ENCODE measurements around the gene DMBX1. TPM values are rescaled to one million over a fixed set of nuclear protein-coding genes. Genes with fewer than 3 reads are reported as not detected.

Gene DMBX1
- total and polyA plus RNA-seq, 2 of the 13 experiments (the other 11 are each of a cell fraction or from before 2014, with no cell fraction given): not detected

GRCh38 chr1:46452931-46453325 lies 36.7 kb upstream of the DMBX1 start:
- peaks cover 9 to 70% of the 10 kb centered on the region in 2 experiments for H3K27me3 ChIP-seq (ENCODE audit: control insufficient read depth in 1 of 2, insufficient read depth in 2 of 2, low read length in 2 of 2)
- DNase-seq (ENCODE audit: low spot score) (no peak), FAIRE-seq (no peak), ATAC-seq (no peak)
- H3K27ac ChIP-seq (ENCODE audit: extremely low read length, insufficient read depth, low read length): no peak overlapping the region
- TF ChIP-seq ZNF720 (CRISPR knock-in tag; IDR thresholded peaks at IDR 0.05) (no peak), PHF8 (CRISPR knock-in tag; IDR thresholded peaks at IDR 0.05) (no peak), ETS1 (CRISPR knock-in tag; IDR thresholded peaks at IDR 0.05) (no peak), GMEB1 (CRISPR knock-in tag; IDR thresholded peaks at IDR 0.05; ENCODE audit: borderline replicate concordance) (no peak), ETV6 (CRISPR knock-in tag; conservative IDR thresholded peaks at IDR 0.05) (no peak), ZBTB46 (CRISPR knock-in tag; IDR thresholded peaks at IDR 0.05; ENCODE audit: borderline replicate concordance) (no peak), ZNF30 (CRISPR knock-in tag; IDR thresholded peaks at IDR 0.05) (no peak), MIXL1 (CRISPR knock-in tag; IDR thresholded peaks at IDR 0.05) (no peak), HMGXB4 (CRISPR knock-in tag; IDR thresholded peaks at IDR 0.05; ENCODE audit: borderline replicate concordance in 1 of 2, low read depth in 1 of 2) (no peak), NFIB (CRISPR knock-in tag; IDR thresholded peaks at IDR 0.05; ENCODE audit: borderline replicate concordance) (no peak), ZNF333 (CRISPR knock-in tag; IDR thresholded peaks at IDR 0.05; ENCODE audit: borderline replicate concordance) (no peak)
- H3K9ac ChIP-seq (ENCODE audit: insufficient read depth, low read depth, low read length): no peak overlapping the region
- ChIA-PET CTCF (ENCODE audit: low intra/inter-chr PET ratio, low total read pairs) (no interaction called here), POLR2A (no interaction called here)
- no peaks in the 10 kb centered on the region for H3K4me1 ChIP-seq (ENCODE audit: insufficient read depth, low read length)
- H3K79me2 ChIP-seq (ENCODE audit: insufficient read depth, low read length): no peaks in the 10 kb centered on the region
- H3K9me3 ChIP-seq (ENCODE audit: low read length): no peaks in the 10 kb centered on the region
- H4K20me1 ChIP-seq (ENCODE audit: insufficient read depth, low read length): no peaks in the 10 kb centered on the region
- no peak overlapping the region for H3K4me2 ChIP-seq (ENCODE audit: low read depth, low read length)
- intact Hi-C loops (cut with micrococcal nuclease; ENCODE audit: unreplicated experiment): no loop called here
- no TSS peak for BruUV-seq (replicated peaks)
- no peaks in the 10 kb centered on the region for H3K36me3 ChIP-seq (replicated peaks in 1 of 2; ENCODE audit: control insufficient read depth in 1 of 2, insufficient read depth in 2 of 2, low read length in 2 of 2)
- no peak overlapping the region for H2AFZ ChIP-seq (ENCODE audit: low read length)
- H3K4me3 ChIP-seq (replicated peaks in 1 of 3; ENCODE audit: insufficient read depth in 1 of 3, low read depth in 2 of 3, low read length in 3 of 3): no peak overlapping the region
- in situ Hi-C loops (cut with HindIII; ENCODE audit: extremely low pct_ligation_motif_present, low pct_unique_long_range_greater_than_20kb): no loop called here
- WGBS (ENCODE audit: low lambda C conversion rate): 40% methylated on average over 15 of the region's 15 CpGs
